Calu3 (cell line): ENCODE results near the gene DPP6. TPM values are rescaled to one million over a fixed set of nuclear protein-coding genes. Genes with fewer than 3 reads are reported as not detected.

Source experiments
- BruUV-seq: library from RNA; stranded (reverse); fragments of 400-500 nt; replicated peaks from 2 replicates; lab custom pipeline; 2021; lab: Mats Ljungman, UMichigan
- CTCF ChIA-PET: fragments of 300-600 bp; sonication (Branson Sonifier 250); formaldehyde crosslinking; loops from one replicate; lab custom pipeline; 2022; ENCODE audit warnings: antibody characterized with exemption; lab: Charles Lee
- DNase-seq: peaks from one replicate; pipeline ENCODE4 v3.0.0; 2022
- H3K27ac Mint-ChIP-seq: one replicate; pipeline ENCODE4 v1.8.0; 2022; ENCODE audit warnings: mixed read lengths; ENCODE audit not compliant: unreplicated experiment
- H3K27me3 Mint-ChIP-seq: one replicate; pipeline ENCODE4 v1.8.0; 2022; ENCODE audit warnings: mixed read lengths; ENCODE audit not compliant: unreplicated experiment
- H3K36me3 Mint-ChIP-seq: one replicate; pipeline ENCODE4 v1.8.0; 2022; ENCODE audit warnings: mild to moderate bottlenecking, moderate library complexity, mixed read lengths; ENCODE audit not compliant: insufficient read depth, unreplicated experiment
- H3K4me1 Mint-ChIP-seq: one replicate; pipeline ENCODE4 v1.8.0; 2022; ENCODE audit warnings: mild to moderate bottlenecking, low read depth, mixed read lengths; ENCODE audit not compliant: unreplicated experiment
- H3K4me3 Mint-ChIP-seq: one replicate; pipeline ENCODE4 v1.8.0; 2022; ENCODE audit warnings: mild to moderate bottlenecking, low read depth, moderate library complexity, mixed read lengths; ENCODE audit not compliant: unreplicated experiment
- H3K9me3 Mint-ChIP-seq: one replicate; pipeline ENCODE4 v1.8.0; 2022; ENCODE audit warnings: low read depth, mixed read lengths; ENCODE audit not compliant: unreplicated experiment
- CTCF ChIP-seq: fragments of 200-600 bp; IDR thresholded peaks from one replicate; pipeline ENCODE4 v1.8.0; 2022; ENCODE audit warnings: antibody characterized with exemption; ENCODE audit not compliant: unreplicated experiment
- intact Hi-C: fragments of 100-400 bp; cut with micrococcal nuclease; formaldehyde crosslinking; loops from one replicate; pipeline ENCODE4 v1.10.0; 2022; ENCODE audit not compliant: unreplicated experiment
- total RNA-seq: library from RNA; stranded (reverse); gene quantifications from 2 replicates; pipeline ENCODE4 v1.2.3, GENCODE V29; 2022

Gene DPP6
- total RNA-seq, 1 experiment from 2014 or later = not detected

GRCh38 chr7:154306036-154306435, 253.8 kb downstream of the DPP6 start:
- Mint-ChIP-seq H3K4me3 (no peak overlapping the region), H3K4me1 (no peaks in the 10 kb centered on the region), H3K27me3 (no peaks in the 10 kb centered on the region), H3K27ac (no peak overlapping the region), H3K9me3 (peaks cover 17% of the 10 kb centered on the region), H3K36me3 (no peaks in the 10 kb centered on the region)
- TF ChIP-seq CTCF = no peak
- no peak for DNase-seq
- CTCF ChIA-PET = interaction anchor here (0.6 kb wide), 1 partner anchor 565 kb away, joined by 3 read pairs; no protein-coding TSS in a partner anchor
- intact Hi-C loops = no loop called here
- BruUV-seq = no TSS peak

- BruUV-seq = no TSS peak
- peaks cover 17% of the 10 kb centered on the region for H3K9me3 Mint-ChIP-seq
- no peaks in the 10 kb centered on the region for H3K4me1 Mint-ChIP-seq
- H3K36me3 Mint-ChIP-seq = no peaks in the 10 kb centered on the region
- DNase-seq = no peak
- intact Hi-C loops = no loop called here
- H3K27me3 Mint-ChIP-seq = no peaks in the 10 kb centered on the region
- no peak for TF ChIP-seq CTCF
- no peak overlapping the region for H3K27ac Mint-ChIP-seq
- CTCF ChIA-PET = no interaction called here
- no peak overlapping the region for H3K4me3 Mint-ChIP-seq
Measured at GRCh38 chr7:154308928-154309327, 256.7 kb downstream of the DPP6 start.

GRCh38 chr7:154310114-154310513, 257.9 kb downstream of the DPP6 start:
- CTCF ChIA-PET = no interaction called here
- Mint-ChIP-seq H3K9me3 (peaks cover 13% of the 10 kb centered on the region), H3K27me3 (no peaks in the 10 kb centered on the region), H3K4me3 (no peak overlapping the region), H3K36me3 (no peaks in the 10 kb centered on the region), H3K27ac (no peak overlapping the region), H3K4me1 (no peaks in the 10 kb centered on the region)
- intact Hi-C loops = no loop called here
- BruUV-seq = no TSS peak
- TF ChIP-seq CTCF = no peak
- DNase-seq = no peak

- Mint-ChIP-seq H3K4me3 (no peak overlapping the region), H3K27me3 (no peaks in the 10 kb centered on the region), H3K36me3 (no peaks in the 10 kb centered on the region), H3K4me1 (no peaks in the 10 kb centered on the region), H3K9me3 (peaks cover 11% of the 10 kb centered on the region), H3K27ac (no peak overlapping the region)
- intact Hi-C loops = no loop called here
- no peak for DNase-seq
- BruUV-seq = no TSS peak
- CTCF ChIA-PET = no interaction called here
- no peak for TF ChIP-seq CTCF
Measured at GRCh38 chr7:154324196-154324595, 272.0 kb downstream of the DPP6 start.
